HEK293 (cell line): ENCODE results near the gene PRRT2.
A peak's percentile ranks its signal among the peaks of the same experiment; 100 is the strongest.
"Not testable (repeated sequence)": the region's sequence is repeated elsewhere in the genome, so short reads cannot be mapped to it uniquely, and the experiment has no call there.

Source experiments
- CTCF ChIA-PET: fragments of 350-600 bp; formaldehyde crosslinking; extraction: SDS; loops from one replicate; lab custom pipeline; 2021; ENCODE audit warnings: antibody characterized with exemption; lab: Yijun Ruan, JAX
- POLR2A ChIA-PET: fragments of 300-600 bp; formaldehyde crosslinking; extraction: SDS; loops from one replicate; lab custom pipeline; 2020; ENCODE audit warnings: antibody characterized with exemption, inconsistent platforms; lab: Yijun Ruan, JAX
- H3K27ac ChIP-seq: fragments of 200-500 bp; sonication (Bioruptor generic); 2 replicates; pipeline ENCODE4 v1.5.1; 2014; ENCODE audit warnings: low read depth, low read length, control low read depth, inconsistent platforms; ENCODE audit errors: extremely low read depth
- H3K36me3 ChIP-seq, 2 experiments: fragments of 200-500 bp in 1 of 2; sonication (Bioruptor generic) in 1 of 2; 1 replicate in 1 of 2; 2 replicates in 1 of 2; pipeline ENCODE4 v1.5.1; 2014 to 2017; ENCODE audit warnings: inconsistent platforms in 2 of 2, low read length in 2 of 2; ENCODE audit not compliant: control insufficient read depth in 2 of 2, insufficient read depth in 1 of 2
- H3K4me1 ChIP-seq: fragments of 200-500 bp; sonication (Bioruptor generic); 2 replicates; pipeline ENCODE4 v1.5.1; 2014; ENCODE audit warnings: mild to moderate bottlenecking, low read length, inconsistent platforms; ENCODE audit not compliant: control insufficient read depth, insufficient read depth
- H3K4me3 ChIP-seq: 2 replicates; pipeline ENCODE4 v1.5.1; 2011; ENCODE audit warnings: low read depth, mild to moderate bottlenecking, control low read depth, low read length, moderate library complexity
- H3K9me3 ChIP-seq: fragments of 200-500 bp; sonication (Bioruptor generic); 2 replicates; pipeline ENCODE4 v1.5.1; 2014; ENCODE audit warnings: low read depth, low read length, inconsistent platforms; ENCODE audit not compliant: control insufficient read depth, insufficient read depth
- INSM2 ChIP-seq: fragments of 450-650 bp; formaldehyde crosslinking; IDR thresholded peaks from 2 replicates; pipeline ENCODE4 v1.5.1; 2016; ENCODE audit warnings: missing biosample characterization, missing genetic modification characterization
- SCRT2 ChIP-seq: fragments of 450-650 bp; formaldehyde crosslinking; IDR thresholded peaks from 2 replicates; pipeline ENCODE4 v1.5.1; 2016; ENCODE audit warnings: missing biosample characterization, missing genetic modification characterization
- ZEB2 ChIP-seq: fragments of 450-650 bp; formaldehyde crosslinking; IDR thresholded peaks from 2 replicates; pipeline ENCODE4 v1.5.1; 2016; ENCODE audit warnings: missing biosample characterization, missing genetic modification characterization
- ZFP41 ChIP-seq: fragments of 450-650 bp; formaldehyde crosslinking; IDR thresholded peaks from 2 replicates; pipeline ENCODE4 v1.5.1; 2016; ENCODE audit warnings: missing biosample characterization, missing genetic modification characterization, borderline replicate concordance
- ZNF26 ChIP-seq: fragments of 450-650 bp; formaldehyde crosslinking; IDR thresholded peaks from 2 replicates; pipeline ENCODE4 v1.5.1; 2016; ENCODE audit warnings: missing biosample characterization, missing genetic modification characterization
- ZNF280C ChIP-seq: fragments of 450-650 bp; formaldehyde crosslinking; IDR thresholded peaks from 2 replicates; pipeline ENCODE4 v1.5.1; 2016; ENCODE audit warnings: missing biosample characterization, missing genetic modification characterization
- ZNF394 ChIP-seq: fragments of 450-650 bp; formaldehyde crosslinking; IDR thresholded peaks from 2 replicates; pipeline ENCODE4 v1.5.1; 2016; ENCODE audit warnings: missing biosample characterization, missing genetic modification characterization, mild to moderate bottlenecking, moderate library complexity, borderline replicate concordance
- ZNF473 ChIP-seq: fragments of 450-650 bp; formaldehyde crosslinking; IDR thresholded peaks from 2 replicates; pipeline ENCODE4 v1.5.1; 2017; ENCODE audit warnings: missing biosample characterization, missing genetic modification characterization
- ZNF555 ChIP-seq: fragments of 450-650 bp; formaldehyde crosslinking; conservative IDR thresholded peaks from 2 replicates; pipeline ENCODE4 v1.5.1; 2017; ENCODE audit warnings: missing biosample characterization, mild to moderate bottlenecking, missing genetic modification characterization, inconsistent platforms
- ZNF600 ChIP-seq: fragments of 450-650 bp; formaldehyde crosslinking; IDR thresholded peaks from 2 replicates; pipeline ENCODE4 v1.5.1; 2016; ENCODE audit warnings: missing biosample characterization, missing genetic modification characterization
- ZNF610 ChIP-seq: fragments of 450-650 bp; formaldehyde crosslinking; IDR thresholded peaks from 2 replicates; pipeline ENCODE4 v1.5.1; 2016; ENCODE audit warnings: missing biosample characterization, missing genetic modification characterization, borderline replicate concordance
- ZNF677 ChIP-seq: fragments of 450-650 bp; IDR thresholded peaks from 2 replicates; pipeline ENCODE4 v1.5.0; 2018; ENCODE audit warnings: missing biosample characterization, mild to moderate bottlenecking, missing genetic modification characterization, moderate library complexity
- ZNF76 ChIP-seq: fragments of 450-650 bp; formaldehyde crosslinking; IDR thresholded peaks from 2 replicates; pipeline ENCODE4; 2016; ENCODE audit warnings: low read depth, missing biosample characterization, missing genetic modification characterization, borderline replicate concordance
- TF ChIP-seq, protein P1 (sequence below): fragments of 450-650 bp; formaldehyde crosslinking; IDR thresholded peaks from 2 replicates; pipeline ENCODE4 v1.5.1; 2016; ENCODE audit warnings: missing biosample characterization, missing genetic modification characterization

The PRRT2 gene

DNA sequence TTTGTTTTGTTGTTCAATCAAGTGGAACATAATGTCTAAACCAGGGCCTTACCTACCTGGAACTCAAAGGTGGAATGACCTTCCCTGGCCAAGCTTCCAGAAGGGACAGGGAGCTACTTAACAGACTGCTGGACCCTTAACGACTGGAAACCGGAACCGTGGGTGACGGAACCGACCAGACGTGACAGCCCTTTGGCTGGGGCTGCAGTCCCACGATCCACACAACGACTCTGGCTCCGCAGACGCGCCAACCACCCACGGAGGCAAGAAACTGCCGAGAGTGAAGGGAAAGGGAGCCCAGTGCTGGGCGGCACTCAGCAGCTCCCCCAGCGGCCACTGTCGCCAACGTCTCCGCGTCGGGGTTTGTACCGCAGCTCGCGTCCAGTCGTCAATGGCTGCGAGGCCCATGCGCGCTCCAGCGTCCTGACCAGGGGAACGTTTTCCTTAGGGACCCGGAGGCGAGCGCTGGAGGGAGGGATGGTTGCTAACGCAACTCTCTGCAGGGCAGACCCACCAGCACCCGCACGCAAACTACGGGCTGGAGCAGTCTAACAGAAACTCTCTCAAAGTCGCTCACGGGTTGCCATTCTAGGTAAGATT is 27.0 kb upstream of the PRRT2 start:
- POLR2A ChIA-PET: no interaction called here
- no peak overlapping the region for H3K4me3 ChIP-seq
- TF ChIP-seq ZNF610 (tag by site-specific recombination) (no peak), ZFP41 (tag by site-specific recombination) (no peak), INSM2 (no peak), ZNF76 (tag by site-specific recombination) (no peak)
- H3K9me3 ChIP-seq: no peaks in the 10 kb centered on the region
- no peaks in the 10 kb centered on the region for H3K36me3 ChIP-seq
- peaks cover 5% of the 10 kb centered on the region; the same call in 1 of the 2 replicates for H3K4me1 ChIP-seq
- CTCF ChIA-PET: interaction anchor here (0.6 to 0.8 kb wide), 2 partner anchors 75 to 256 kb away, joined by 3 to 6 read pairs; no protein-coding TSS in a partner anchor
- H3K27ac ChIP-seq: no peak overlapping the region

DNA sequence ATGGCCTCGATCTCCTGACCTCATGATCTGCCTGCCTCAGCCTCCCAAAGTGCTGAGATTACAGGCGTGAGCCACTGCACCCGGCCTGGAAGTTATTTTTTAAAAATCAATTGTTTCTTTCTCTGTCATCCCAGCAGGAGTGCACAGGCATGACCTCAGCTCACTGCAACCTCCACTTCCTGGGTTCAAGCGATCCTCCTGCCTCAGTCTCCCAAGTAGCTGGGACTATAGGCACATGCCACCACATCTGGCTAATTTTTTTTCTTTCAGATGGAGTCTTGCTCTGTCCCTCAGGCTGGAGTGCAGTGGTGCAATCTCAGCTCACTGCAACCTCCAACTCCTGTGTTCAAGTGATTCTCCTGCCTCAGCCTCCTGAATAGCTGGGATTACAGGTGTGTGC is 24.8 kb upstream of the PRRT2 start:
- POLR2A ChIA-PET, H3K36me3 ChIP-seq, H3K4me3 ChIP-seq, H3K27ac ChIP-seq, H3K9me3 ChIP-seq, CTCF ChIA-PET, H3K4me1 ChIP-seq: not testable (repeated sequence)

GRCh38 chr16:29789775-29790182 is 22.2 kb upstream of the PRRT2 start:
- H3K27ac ChIP-seq: peak overlapping the region; percentile 89
- CTCF ChIA-PET: interaction anchor here (0.5 to 3.5 kb wide), 17 partner anchors 8 to 74 kb away, joined by 3 to 28 read pairs (median 3); partner anchors contain the start of genes PAGR1 and ZG16
- H3K36me3 ChIP-seq: peaks cover 0 to 8% of the 10 kb centered on the region in 2 experiments; a peak in 1 of 3 replicates
- H3K9me3 ChIP-seq: no peaks in the 10 kb centered on the region
- no peak for TF ChIP-seq ZNF280C
- TF ChIP-seq, protein P1, sequence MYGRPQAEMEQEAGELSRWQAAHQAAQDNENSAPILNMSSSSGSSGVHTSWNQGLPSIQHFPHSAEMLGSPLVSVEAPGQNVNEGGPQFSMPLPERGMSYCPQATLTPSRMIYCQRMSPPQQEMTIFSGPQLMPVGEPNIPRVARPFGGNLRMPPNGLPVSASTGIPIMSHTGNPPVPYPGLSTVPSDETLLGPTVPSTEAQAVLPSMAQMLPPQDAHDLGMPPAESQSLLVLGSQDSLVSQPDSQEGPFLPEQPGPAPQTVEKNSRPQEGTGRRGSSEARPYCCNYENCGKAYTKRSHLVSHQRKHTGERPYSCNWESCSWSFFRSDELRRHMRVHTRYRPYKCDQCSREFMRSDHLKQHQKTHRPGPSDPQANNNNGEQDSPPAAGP: 0 out of 2 replicates have a peak, but pooled peaks have one; percentile 10
- POLR2A ChIA-PET: interaction anchor here (0.6 to 2.7 kb wide), 24 partner anchors 10 to 242 kb away, joined by 3 to 31 read pairs (median 4); partner anchors contain the start of genes MAZ, PAGR1, PRRT2 and TAOK2
- 0 out of 2 replicates have a peak, but pooled peaks cover 2% of the 10 kb centered on the region for H3K4me1 ChIP-seq
- H3K4me3 ChIP-seq: peak overlapping the region; percentile 46

- H3K4me1 ChIP-seq: 0 out of 2 replicates have a peak, but pooled peaks cover 2% of the 10 kb centered on the region
- H3K4me3 ChIP-seq: peak within 1 kb of the TSS; percentile 93
- H3K36me3 ChIP-seq: peaks cover 0 to 14% of the 10 kb centered on the region in 2 experiments; a peak in 1 of 3 replicates
- ChIA-PET POLR2A (interaction anchor here (0.6 to 2.7 kb wide), 23 partner anchors 10 to 241 kb away, joined by 3 to 31 read pairs (median 4); partner anchors contain the start of genes MAZ, PAGR1, PRRT2 and TAOK2), CTCF (interaction anchor here (0.5 to 3.5 kb wide), 17 partner anchors 7 to 746 kb away, joined by 3 to 28 read pairs (median 4); partner anchors contain the start of genes PAGR1 and ZG16)
- peak within 1 kb of the TSS; percentile 90 for H3K27ac ChIP-seq
- H3K9me3 ChIP-seq: no peaks in the 10 kb centered on the region
- TF ChIP-seq ZNF555 (tag by site-specific recombination) (no peak), ZEB2 (tag by site-specific recombination) (peak; percentile 67), ZNF473 (tag by site-specific recombination) (no peak), ZNF76 (tag by site-specific recombination) (peak; percentile 58; the same call in 1 of the 2 replicates), SCRT2 (no peak), ZNF677 (no peak), INSM2 (peak; percentile 13; the same call in 1 of the 2 replicates), ZNF600 (tag by site-specific recombination) (peak; percentile 30; the same call in 1 of the 2 replicates), ZNF26 (tag by site-specific recombination) (no peak), ZNF394 (tag by site-specific recombination) (no peak; the same call in 1 of the 2 replicates)
Measured at GRCh38 chr16:29790183-29790948, 21.6 kb upstream of the PRRT2 start, which contains the start of gene KIF22. TSS of gene KIF22 (plus strand) at chr16:29790751. CDS start at chr16:29790760, 9 bp downstream.
